K562 (cell line): ENCODE results near the gene TMEM184C. TPM values are rescaled to one million over a fixed set of nuclear protein-coding genes. Genes with fewer than 3 reads are reported as not detected.

ENCODE experiments used
- ATAC-seq: fragments of 200-7000 bp; cut with Tn5 transposase; 3 replicates; pipeline ENCODE4 v1.9.1; 2020; ENCODE audit warnings: moderate library complexity
- BruUV-seq: library from RNA; stranded (reverse); fragments of 400-500 nt; replicated peaks from 2 replicates; lab custom pipeline; 2021; lab: Mats Ljungman, UMichigan
- CTCF ChIA-PET: fragments of 300-600 bp; formaldehyde crosslinking; extraction: SDS; loops from one replicate; lab custom pipeline; 2021; ENCODE audit warnings: low intra/inter-chr PET ratio; lab: Yijun Ruan, JAX
- POLR2A ChIA-PET: fragments of 300-600, 350-650 bp; sonication (Branson Sonifier 250); formaldehyde crosslinking; extraction: SDS; loops from one replicate; lab custom pipeline; 2021; ENCODE audit warnings: antibody characterized with exemption, inconsistent platforms; lab: Yijun Ruan, JAX
- DNase-seq, 4 experiments: peaks; one replicate each; pipeline versions ENCODE4 v3.0.0 to v3.0.0-alpha.2; 2011 to 2018; ENCODE audit warnings: low spot score in 3 of 4, mixed read lengths in 3 of 4; ENCODE audit errors: extremely low read depth in 1 of 4
- FAIRE-seq: peaks from 2 replicates; lab custom pipeline; 2011; peaks lifted over from hg19 to GRCh38; lab: Jason Lieb, UNC
- H2AFZ ChIP-seq: 2 replicates; pipeline ENCODE4 v1.6.0; 2011; ENCODE audit warnings: low read depth, low read length, control low read depth, inconsistent platforms
- H3K27ac ChIP-seq: fragments of 200-600 bp; 3 replicates; pipeline ENCODE4 v1.8.0; 2011; ENCODE audit warnings: low read depth, mild to moderate bottlenecking, control low read depth, inconsistent platforms, low read length, moderate library complexity, mixed read lengths; ENCODE audit errors: extremely low read depth
- H3K27me3 ChIP-seq, 2 experiments: fragments of 300-600 bp in 1 of 2; 2 replicates in 1 of 2; 3 replicates in 1 of 2; pipeline versions ENCODE4 v1.6.0 to v1.8.0; 2011; ENCODE audit warnings: inconsistent platforms in 2 of 2, low read length in 2 of 2, mild to moderate bottlenecking in 1 of 2, mixed read lengths in 1 of 2, moderate library complexity in 1 of 2; ENCODE audit not compliant: control insufficient read depth in 2 of 2, insufficient read depth in 2 of 2
- H3K36me3 ChIP-seq: fragments of 300-600 bp; 3 replicates; pipeline ENCODE4 v1.8.0; 2011; ENCODE audit warnings: mild to moderate bottlenecking, low read length, inconsistent platforms; ENCODE audit not compliant: control insufficient read depth, insufficient read depth
- H3K4me1 ChIP-seq, 2 experiments: fragments of 200-600 bp in 1 of 2; replicated peaks in 1 of 2; 2 replicates in 1 of 2; 3 replicates in 1 of 2; pipeline versions ENCODE4 v1.5.1 to v1.8.0; 2011; ENCODE audit warnings: inconsistent platforms in 2 of 2, low read length in 2 of 2, mild to moderate bottlenecking in 1 of 2, mixed read lengths in 1 of 2, moderate library complexity in 1 of 2; ENCODE audit not compliant: control insufficient read depth in 2 of 2, insufficient read depth in 2 of 2
- H3K4me2 ChIP-seq: 2 replicates; pipeline ENCODE4 v1.6.1; 2011; ENCODE audit warnings: low read length, control low read depth, inconsistent platforms, mixed read lengths; ENCODE audit not compliant: insufficient read depth
- H3K4me3 ChIP-seq: fragments of 200-600 bp; sonication (generic), shearing (Covaris generic); 2 replicates; pipeline ENCODE4 v1.5.1; 2016; ENCODE audit warnings: control low read depth, inconsistent platforms
- H3K79me2 ChIP-seq: fragments of 200-600 bp; 3 replicates; pipeline ENCODE4 v1.8.0; 2011; ENCODE audit warnings: low read length, inconsistent platforms; ENCODE audit not compliant: control insufficient read depth, insufficient read depth
- H3K9ac ChIP-seq, 2 experiments: 2 replicates each; pipeline versions ENCODE4 v1.6.0 to v1.6.1; 2011; ENCODE audit warnings: low read depth in 2 of 2, low read length in 2 of 2, control low read depth in 1 of 2, inconsistent platforms in 1 of 2, mild to moderate bottlenecking in 1 of 2, mixed read lengths in 1 of 2; ENCODE audit not compliant: insufficient read depth in 1 of 2
- H3K9me1 ChIP-seq: one replicate; pipeline ENCODE4 v1.6.0; 2011; ENCODE audit warnings: inconsistent platforms, mild to moderate bottlenecking, low read length, moderate library complexity; ENCODE audit not compliant: control insufficient read depth, insufficient read depth
- H3K9me3 ChIP-seq: replicated peaks from 2 replicates; pipeline ENCODE4 v1.5.1; 2011; ENCODE audit warnings: low read depth, low read length, inconsistent platforms; ENCODE audit not compliant: control insufficient read depth, insufficient read depth
- H4K20me1 ChIP-seq: replicated peaks from 2 replicates; pipeline ENCODE4 v1.6.1; 2011; ENCODE audit warnings: low read length, inconsistent platforms, mixed read lengths; ENCODE audit not compliant: control insufficient read depth, insufficient read depth
- NCOA2 ChIP-seq, 2 experiments: fragments of 450-650 bp; IDR thresholded peaks; 2 replicates each; pipeline ENCODE4 v1.6.1; 2018; ENCODE audit warnings: mild to moderate bottlenecking in 2 of 2, moderate library complexity in 1 of 2; ENCODE audit not compliant: partially characterized antibody in 2 of 2
- RBM14 ChIP-seq: fragments of 200-400 bp; formaldehyde crosslinking; IDR thresholded peaks from 2 replicates; pipeline ENCODE4 v1.6.1; 2018; ENCODE audit warnings: low read depth, mild to moderate bottlenecking, low read length, moderate library complexity, borderline replicate concordance; ENCODE audit not compliant: insufficient read depth
- SLC30A9 ChIP-seq: fragments of 250-450 bp; sonication (Bioruptor Pico); IDR thresholded peaks from 2 replicates; pipeline ENCODE4 v1.8.0; 2022; ENCODE audit warnings: mild to moderate bottlenecking, moderate library complexity
- XRCC3 ChIP-seq: fragments of 450-650 bp; IDR thresholded peaks from 2 replicates; pipeline ENCODE4 v1.6.1; 2017; ENCODE audit warnings: mild to moderate bottlenecking, moderate library complexity
- ZHX1 ChIP-seq: fragments of 150-350 bp; conservative IDR thresholded peaks from 2 replicates; pipeline ENCODE4 v1.6.1; 2014; ENCODE audit warnings: low read length
- WGBS: fragments of 100-300 bp; shearing (Covaris generic); methylation state at CpG from one replicate; pipeline ENCODE4 v1.1.6; 2016; ENCODE audit warnings: low coverage, mixed read lengths; ENCODE audit not compliant: insufficient coverage; ENCODE audit errors: missing lambda C conversion rate; 5-methylcytosine and 5-hydroxymethylcytosine counted together
- in situ Hi-C: fragments of 300-500 bp; cut with MboI; formaldehyde crosslinking; loops from 4 replicates; pipeline ENCODE4 v1.15.0; 2018; ENCODE audit warnings: inconsistent platforms, mixed read lengths
- intact Hi-C: fragments of 100-400 bp; cut with micrococcal nuclease; formaldehyde crosslinking; loops from 2 replicates; pipeline ENCODE4 v1.14.2; 2022
- polyA plus RNA-seq, 8 experiments: library from polyadenylated mRNA; depleted of rRNA in 4 of 8; stranded (reverse) in 5 of 8; unstranded in 3 of 8; fragments of >200 nt; fragmentation: Nextera tagmentation in 2 of 8; fragmentation: Illumina TruSeq in 1 of 8; extraction: Ambion mirVana in 2 of 8; extraction: Trizol in 1 of 8; gene quantifications; 2 replicates each; pipeline versions ENCODE4 v1.2.1 to v1.2.3, GENCODE V29; 2011 to 2014; ENCODE audit warnings: inconsistent platforms in 1 of 8, missing spikeins in 1 of 8
- total RNA-seq, 7 experiments: library from RNA; depleted of rRNA in 6 of 7; stranded (reverse); fragments of >200 nt in 6 of 7; fragmentation: Illumina TruSeq in 2 of 7; extraction: Trizol in 2 of 7; gene quantifications; 2 replicates each; pipeline versions ENCODE4 v1.2.1 to v1.2.3, GENCODE V29; 2011 to 2021; ENCODE audit warnings: low replicate concordance in 1 of 7

TMEM184C gene
- total and polyA plus RNA-seq, 9 of the 15 experiments (the other 6 are each of a cell fraction or from before 2014, with no cell fraction given) = 3.9 to 24.2 (median 18.2) TPM

- in situ Hi-C loops = no loop called here
- no peak for ATAC-seq
Measured at GRCh38 chr4:147620315-147620714, 3.1 kb downstream of the TMEM184C start.

More at GRCh38 chr4:147620315-147620714, 3.1 kb downstream of the TMEM184C start:
- Histone ChIP-seq H3K27me3 (no peaks in the 10 kb centered on the region), H3K36me3 (peaks cover 43% of the 10 kb centered on the region; the same call in 2 of the 3 replicates), H2AFZ (no peak overlapping the region), H3K4me1 (peaks cover 0 to 14% of the 10 kb centered on the region in 2 experiments; a peak in 2 of 5 replicates), H3K9me3 (no peaks in the 10 kb centered on the region), H3K9ac (no peak overlapping the region), H3K9me1 (no peaks in the 10 kb centered on the region), H4K20me1 (0 out of 2 replicates have a peak, but pooled peaks cover 6% of the 10 kb centered on the region), H3K79me2 (peaks cover 43% of the 10 kb centered on the region), H3K4me3 (0 out of 2 replicates have a peak overlapping the region, but pooled peaks have one; percentile 6), H3K4me2 (peak overlapping the region; percentile 57), H3K27ac (no peak overlapping the region)
- 47% methylated on average over 2 of the region's 2 CpGs for WGBS
- intact Hi-C loops = no loop called here
- POLR2A ChIA-PET = no interaction called here
- BruUV-seq = no TSS peak
- CTCF ChIA-PET = no interaction called here
- DNase-seq (no peak), FAIRE-seq (no peak)
- TF ChIP-seq ZHX1 (no peak), RBM14 (no peak), NCOA2 (IDR thresholded peaks at IDR 0.05; ENCODE audit: partially characterized antibody in 2 of 2) (no peak), XRCC3 (no peak), SLC30A9 (CRISPR knock-in tag) (no peak)
